Hepatocyte (in vitro differentiated cells): ENCODE measurements around the gene C1orf21. TPM values are rescaled to one million over a fixed set of nuclear protein-coding genes. Genes with fewer than 3 reads are reported as not detected.

ENCODE experiments used
- DNase-seq: peaks from one replicate; pipeline ENCODE4 v3.0.0-alpha.2; 2016; ENCODE audit warnings: low spot score
- H2AFZ ChIP-seq: fragments of 200-600 bp; sonication (generic); 2 replicates; pipeline ENCODE4 v1.6.0; 2016; ENCODE audit warnings: antibody characterized with exemption, mild to moderate bottlenecking
- H3K27ac ChIP-seq: fragments of 200-600 bp; sonication (generic); 2 replicates; pipeline ENCODE4 v1.5.1; 2016; ENCODE audit warnings: mild to moderate bottlenecking
- H3K27me3 ChIP-seq: fragments of 200-600 bp; sonication (generic); 2 replicates; pipeline ENCODE4 v1.6.1; 2016
- H3K36me3 ChIP-seq: fragments of 200-600 bp; sonication (generic); replicated peaks from 2 replicates; pipeline ENCODE4 v1.5.1; 2016; ENCODE audit warnings: low read depth; ENCODE audit not compliant: insufficient read depth
- H3K4me1 ChIP-seq: fragments of 200-600 bp; sonication (generic); 2 replicates; pipeline ENCODE4 v1.5.1; 2016; ENCODE audit warnings: mild to moderate bottlenecking, moderate library complexity; ENCODE audit not compliant: insufficient read depth
- H3K4me2 ChIP-seq: fragments of 200-600 bp; sonication (generic); 2 replicates; pipeline ENCODE4 v1.6.0; 2016
- H3K4me3 ChIP-seq: fragments of 200-600 bp; sonication (generic); 2 replicates; pipeline ENCODE4 v1.5.1; 2016; ENCODE audit warnings: mild to moderate bottlenecking
- H3K79me2 ChIP-seq: fragments of 200-600 bp; sonication (generic); 2 replicates; pipeline ENCODE4 v1.6.0; 2017; ENCODE audit warnings: mild to moderate bottlenecking
- H3K9me2 ChIP-seq: fragments of 200-600 bp; sonication (generic); replicated peaks from 2 replicates; pipeline ENCODE4 v1.6.0; 2017; ENCODE audit warnings: mild to moderate bottlenecking; ENCODE audit not compliant: insufficient read depth
- H3K9me3 ChIP-seq: fragments of 200-600 bp; sonication (generic); 2 replicates; pipeline ENCODE4 v1.5.1; 2016; ENCODE audit warnings: low read depth, mild to moderate bottlenecking
- H4K20me1 ChIP-seq: fragments of 200-600 bp; sonication (generic); 2 replicates; pipeline ENCODE4 v1.6.0; 2016; ENCODE audit warnings: mild to moderate bottlenecking; ENCODE audit not compliant: insufficient read depth, poor library complexity, severe bottlenecking
- EZH2 ChIP-seq: fragments of 200-600 bp; sonication (generic); IDR thresholded peaks from 2 replicates; pipeline ENCODE4 v1.6.1; 2016; ENCODE audit warnings: antibody characterized with exemption, mild to moderate bottlenecking, borderline replicate concordance
- EZH2phosphoT487 ChIP-seq: fragments of 200-600 bp; sonication (generic); IDR thresholded peaks from one replicate; pipeline ENCODE4 v1.6.1; 2018; ENCODE audit warnings: antibody characterized with exemption, mild to moderate bottlenecking, low read depth, moderate library complexity; ENCODE audit not compliant: unreplicated experiment, severe bottlenecking
- WGBS: methylation state at CpG from one replicate; pipeline ENCODE4 v1.1.6; 2016; ENCODE audit warnings: low lambda C conversion rate; ENCODE audit errors: missing lambda C conversion rate; 5-methylcytosine and 5-hydroxymethylcytosine counted together
- polyA plus RNA-seq: library from polyadenylated mRNA; unstranded; fragments of >200 nt; fragmentation: Nextera tagmentation; extraction: Ambion mirVana; gene quantifications from 2 replicates; pipeline ENCODE4 v1.2.1, GENCODE V29; 2016
- total RNA-seq: library from RNA; depleted of rRNA; stranded (reverse); fragments of >200 nt; gene quantifications from 2 replicates; pipeline ENCODE4 v1.2.3, GENCODE V29; 2014
- TF ChIP-seq, protein P1 (sequence below): fragments of 200-600 bp; sonication (generic); IDR thresholded peaks from 2 replicates; pipeline ENCODE4 v1.5.1; 2016; ENCODE audit warnings: antibody characterized with exemption, mild to moderate bottlenecking; ENCODE audit not compliant: poor library complexity

Gene C1orf21
- total and polyA plus RNA-seq, 2 experiments from 2014 or later, result 26.9 to 37.9 TPM

DNA sequence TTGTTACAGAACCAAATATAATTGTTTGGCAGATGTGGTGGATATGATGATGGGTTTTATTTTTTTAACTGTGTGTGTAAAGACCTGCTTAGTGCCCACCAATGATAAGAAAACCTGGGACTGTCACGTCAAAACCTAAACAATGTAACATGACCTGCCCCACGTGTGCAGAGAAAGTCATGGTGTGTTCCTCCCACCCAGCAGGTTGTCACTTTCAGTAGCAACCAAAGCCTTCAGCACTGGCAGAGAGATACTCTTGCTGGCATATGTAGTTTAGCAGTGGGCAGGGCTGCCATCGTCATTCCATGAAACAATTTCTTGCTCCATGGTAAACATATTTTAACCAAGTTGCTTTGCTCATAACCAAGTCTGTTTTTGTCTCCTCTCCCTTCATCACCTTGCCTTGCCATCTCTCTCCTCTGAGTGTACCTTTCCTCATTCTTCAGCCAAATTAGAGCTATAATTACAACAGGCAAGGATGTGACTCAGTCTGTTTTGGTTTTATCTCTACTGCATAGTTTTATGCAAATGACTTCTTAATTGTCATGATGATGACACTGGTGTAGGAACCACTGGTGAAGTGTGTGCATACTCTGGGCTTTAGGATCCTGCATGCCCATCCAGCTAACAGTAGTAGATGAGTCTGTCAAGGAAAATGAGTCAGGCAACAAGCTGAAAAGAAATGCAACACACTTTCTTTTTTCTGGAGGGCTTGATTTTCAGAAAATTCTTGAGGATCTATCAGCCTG lies 217.5 kb downstream of the C1orf21 start:
- Histone ChIP-seq H3K9me3 (no peaks in the 10 kb centered on the region), H3K79me2 (no peaks in the 10 kb centered on the region), H4K20me1 (no peaks in the 10 kb centered on the region), H3K4me2 (no peak overlapping the region), H3K36me3 (no peaks in the 10 kb centered on the region), H3K27ac (no peak overlapping the region), H3K9me2 (no peaks in the 10 kb centered on the region), H3K4me3 (no peak overlapping the region), H3K4me1 (no peaks in the 10 kb centered on the region), H2AFZ (no peak overlapping the region), H3K27me3 (no peaks in the 10 kb centered on the region)
- TF ChIP-seq, protein P1, sequence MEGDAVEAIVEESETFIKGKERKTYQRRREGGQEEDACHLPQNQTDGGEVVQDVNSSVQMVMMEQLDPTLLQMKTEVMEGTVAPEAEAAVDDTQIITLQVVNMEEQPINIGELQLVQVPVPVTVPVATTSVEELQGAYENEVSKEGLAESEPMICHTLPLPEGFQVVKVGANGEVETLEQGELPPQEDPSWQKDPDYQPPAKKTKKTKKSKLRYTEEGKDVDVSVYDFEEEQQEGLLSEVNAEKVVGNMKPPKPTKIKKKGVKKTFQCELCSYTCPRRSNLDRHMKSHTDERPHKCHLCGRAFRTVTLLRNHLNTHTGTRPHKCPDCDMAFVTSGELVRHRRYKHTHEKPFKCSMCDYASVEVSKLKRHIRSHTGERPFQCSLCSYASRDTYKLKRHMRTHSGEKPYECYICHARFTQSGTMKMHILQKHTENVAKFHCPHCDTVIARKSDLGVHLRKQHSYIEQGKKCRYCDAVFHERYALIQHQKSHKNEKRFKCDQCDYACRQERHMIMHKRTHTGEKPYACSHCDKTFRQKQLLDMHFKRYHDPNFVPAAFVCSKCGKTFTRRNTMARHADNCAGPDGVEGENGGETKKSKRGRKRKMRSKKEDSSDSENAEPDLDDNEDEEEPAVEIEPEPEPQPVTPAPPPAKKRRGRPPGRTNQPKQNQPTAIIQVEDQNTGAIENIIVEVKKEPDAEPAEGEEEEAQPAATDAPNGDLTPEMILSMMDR, result no peak
- no peak for TF ChIP-seq EZH2phosphoT487
- no peak for TF ChIP-seq EZH2
- 70% methylated on average over 3 of the region's 3 CpGs for WGBS
- DNase-seq, result no peak

DNA sequence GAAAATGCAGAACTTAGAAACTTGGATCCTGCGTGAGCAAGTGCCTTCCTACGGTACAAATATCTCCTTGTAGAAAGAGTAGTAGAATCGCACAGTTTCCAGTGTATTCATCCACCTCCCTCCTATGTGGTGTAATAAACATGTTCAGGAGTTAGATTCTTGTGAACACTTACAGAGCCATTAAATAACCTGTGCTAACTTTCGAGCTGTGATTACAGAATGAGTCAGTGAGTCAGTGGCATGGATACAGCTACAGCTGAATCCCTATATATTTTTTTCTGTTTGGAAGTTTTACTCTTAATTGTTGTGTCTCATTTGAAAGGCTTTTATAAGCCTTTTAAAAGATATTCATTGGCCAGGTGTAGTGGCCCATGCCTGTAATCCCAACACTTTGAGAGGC lies 219.1 kb downstream of the C1orf21 start:
- H3K4me2 ChIP-seq, result no peak overlapping the region
- no peaks in the 10 kb centered on the region for H4K20me1 ChIP-seq
- H3K4me3 ChIP-seq, result no peak overlapping the region
- H3K9me2 ChIP-seq, result no peaks in the 10 kb centered on the region
- 84% methylated on average over 4 of the region's 4 CpGs for WGBS
- TF ChIP-seq EZH2phosphoT487 (no peak), EZH2 (no peak)
- TF ChIP-seq, protein P1, result no peak
- no peaks in the 10 kb centered on the region for H3K4me1 ChIP-seq
- no peaks in the 10 kb centered on the region for H3K79me2 ChIP-seq
- H3K27me3 ChIP-seq, result no peaks in the 10 kb centered on the region
- H2AFZ ChIP-seq, result no peak overlapping the region
- H3K27ac ChIP-seq, result peak overlapping the region; percentile 18
- H3K9me3 ChIP-seq, result no peaks in the 10 kb centered on the region
- DNase-seq, result peak; percentile 23
- no peaks in the 10 kb centered on the region for H3K36me3 ChIP-seq

DNA sequence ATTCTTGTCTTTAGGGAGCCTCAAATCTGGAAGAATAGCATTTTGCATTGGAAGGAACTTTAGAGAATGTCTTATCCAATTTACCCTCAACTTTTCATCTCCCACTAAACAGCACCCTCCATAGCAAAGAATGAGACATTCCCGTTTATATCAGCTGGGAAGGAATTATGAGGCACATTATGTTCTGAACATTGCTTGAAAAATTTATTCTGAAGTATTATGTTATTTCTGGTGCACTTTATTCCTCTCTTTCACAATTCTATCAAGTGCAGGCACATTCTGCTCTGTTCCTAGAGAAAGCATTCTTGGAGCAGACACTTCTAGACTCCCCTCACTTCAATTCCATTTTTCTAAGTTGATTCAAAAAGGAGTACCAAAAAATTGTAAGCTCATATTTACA lies 220.0 kb downstream of the C1orf21 start:
- TF ChIP-seq, protein P1, result no peak
- no peak for TF ChIP-seq EZH2
- no peak for TF ChIP-seq EZH2phosphoT487

DNA sequence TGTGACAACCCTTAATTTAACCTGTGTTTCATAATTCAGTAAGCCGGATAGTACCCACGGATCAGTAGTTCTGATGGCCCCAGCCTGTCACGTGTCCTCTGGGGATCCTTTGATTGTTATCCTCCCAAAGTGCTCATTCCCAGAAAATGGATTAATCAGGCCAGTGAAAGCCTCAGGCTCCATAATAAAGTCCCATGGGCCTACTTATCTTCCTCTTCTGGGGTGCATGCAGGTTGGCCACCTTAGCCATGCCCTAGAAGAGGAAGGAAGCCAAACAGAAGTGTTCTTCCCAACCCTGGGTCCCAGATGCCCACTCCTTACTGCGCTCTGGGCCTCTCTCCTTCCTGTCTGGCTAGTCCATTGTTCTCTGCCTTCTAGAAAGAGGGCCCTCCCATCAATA lies 221.8 kb downstream of the C1orf21 start:
- H3K9me2 ChIP-seq, result no peaks in the 10 kb centered on the region
- H4K20me1 ChIP-seq, result no peaks in the 10 kb centered on the region
- no peak overlapping the region for H3K27ac ChIP-seq
- no peak for TF ChIP-seq EZH2phosphoT487
- TF ChIP-seq, protein P1, result no peak
- no peak for TF ChIP-seq EZH2
- H3K4me1 ChIP-seq, result no peaks in the 10 kb centered on the region
- H3K36me3 ChIP-seq, result no peaks in the 10 kb centered on the region
- no peak overlapping the region for H3K4me3 ChIP-seq
- WGBS, result 95% methylated on average over 4 of the region's 4 CpGs
- no peaks in the 10 kb centered on the region for H3K9me3 ChIP-seq
- H3K79me2 ChIP-seq, result no peaks in the 10 kb centered on the region
- H3K4me2 ChIP-seq, result no peak overlapping the region
- H3K27me3 ChIP-seq, result no peaks in the 10 kb centered on the region
- DNase-seq, result no peak
- H2AFZ ChIP-seq, result no peak overlapping the region

More for the DNA sequence above, 220.0 kb downstream of the C1orf21 start:
- WGBS, result 90% methylated on average over 1 of the region's 1 CpG
- Histone ChIP-seq H3K79me2 (no peaks in the 10 kb centered on the region), H3K4me2 (no peak overlapping the region), H4K20me1 (no peaks in the 10 kb centered on the region), H3K4me1 (no peaks in the 10 kb centered on the region), H3K27me3 (no peaks in the 10 kb centered on the region), H3K9me3 (no peaks in the 10 kb centered on the region), H3K9me2 (no peaks in the 10 kb centered on the region), H3K36me3 (no peaks in the 10 kb centered on the region), H2AFZ (no peak overlapping the region), H3K4me3 (no peak overlapping the region), H3K27ac (peak overlapping the region; percentile 18)
- no peak for DNase-seq
